ES-I3 (cell line): ENCODE data around the gene KAZN.

Experiments
- H3K36me3 ChIP-seq: 2 replicates; pipeline ENCODE4 v1.6.1; 2013; ENCODE audit warnings: mild to moderate bottlenecking, low read length, control low read depth, moderate library complexity; ENCODE audit not compliant: insufficient read depth
- H3K4me1 ChIP-seq: 2 replicates; pipeline ENCODE4 v1.6.1; 2013; ENCODE audit warnings: mild to moderate bottlenecking, control low read depth, low read length; ENCODE audit not compliant: insufficient read depth
- H3K9ac ChIP-seq: 2 replicates; pipeline ENCODE4 v1.6.1; 2013; ENCODE audit warnings: low read depth, mild to moderate bottlenecking, low read length, moderate library complexity
- H3K9me3 ChIP-seq: 2 replicates; pipeline ENCODE4 v1.6.1; 2013; ENCODE audit warnings: mild to moderate bottlenecking, low read length, moderate library complexity; ENCODE audit not compliant: control insufficient read depth, insufficient read depth

The KAZN gene

DNA sequence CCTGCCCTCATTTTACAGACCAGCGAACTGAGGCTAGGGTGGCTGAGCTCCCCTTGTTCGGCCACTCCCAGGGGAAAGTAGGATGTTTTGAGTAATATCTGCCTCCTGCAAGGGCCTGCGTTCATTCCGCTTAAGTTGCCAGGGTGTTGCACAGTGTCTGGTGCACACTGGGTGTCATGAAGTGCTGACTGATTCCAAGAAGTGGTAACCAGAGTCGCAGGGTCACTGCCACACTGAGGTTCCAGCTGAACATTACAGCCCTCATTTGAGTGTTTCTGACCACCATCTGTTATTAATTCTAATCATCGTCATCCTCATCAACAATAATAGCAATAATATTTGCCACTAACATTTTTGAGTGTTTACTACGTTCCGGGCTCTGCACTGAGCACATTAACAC lies 250.6 kb downstream of the KAZN start:
- Histone ChIP-seq H3K4me1 (no peaks in the 10 kb centered on the region), H3K9ac (no peak overlapping the region), H3K9me3 (no peaks in the 10 kb centered on the region), H3K36me3 (no peaks in the 10 kb centered on the region)

DNA sequence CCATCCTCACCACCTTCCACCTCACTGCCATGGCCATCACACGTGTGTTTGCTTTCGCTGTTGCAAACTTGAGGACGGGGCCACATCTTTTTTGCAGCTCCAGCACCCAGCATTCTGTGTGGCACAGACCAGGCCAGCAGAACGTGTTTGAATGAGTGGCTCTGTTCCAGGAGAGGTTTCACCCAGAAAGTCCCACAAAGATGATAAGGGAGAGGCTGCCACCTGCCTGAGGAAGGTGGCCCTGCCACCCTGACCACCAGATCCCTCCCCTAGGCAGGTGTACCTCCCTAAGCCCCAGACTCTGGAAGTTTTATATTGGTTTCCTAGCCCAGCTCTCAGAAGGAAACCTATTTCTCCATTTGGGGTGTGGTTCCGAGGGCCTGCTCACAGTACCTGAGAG lies 252.1 kb downstream of the KAZN start:
- H3K4me1 ChIP-seq: no peaks in the 10 kb centered on the region
- H3K9ac ChIP-seq: no peak overlapping the region
- H3K36me3 ChIP-seq: no peaks in the 10 kb centered on the region
- no peaks in the 10 kb centered on the region for H3K9me3 ChIP-seq

DNA sequence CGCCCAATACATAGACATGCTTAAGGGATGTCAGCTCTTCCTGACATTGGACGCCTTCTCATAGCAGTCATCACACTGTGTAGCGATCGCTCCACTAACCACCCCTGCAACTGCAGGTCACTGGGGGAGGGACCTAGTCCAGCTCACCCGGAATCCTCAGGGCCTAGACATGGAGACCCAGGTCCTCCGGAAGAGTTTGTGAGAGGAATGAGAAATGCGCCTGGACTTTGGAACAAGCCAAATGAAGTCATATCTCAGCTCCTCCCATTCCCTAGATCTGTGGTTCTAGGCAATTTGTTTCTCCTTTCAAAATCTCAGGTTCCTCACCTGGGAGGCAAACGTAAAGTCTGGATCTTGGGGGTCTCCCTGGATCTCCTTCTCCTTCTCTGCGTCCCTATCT lies 253.3 kb downstream of the KAZN start:
- Histone ChIP-seq H3K9ac (no peak overlapping the region), H3K9me3 (no peaks in the 10 kb centered on the region), H3K4me1 (no peaks in the 10 kb centered on the region), H3K36me3 (no peaks in the 10 kb centered on the region)

DNA sequence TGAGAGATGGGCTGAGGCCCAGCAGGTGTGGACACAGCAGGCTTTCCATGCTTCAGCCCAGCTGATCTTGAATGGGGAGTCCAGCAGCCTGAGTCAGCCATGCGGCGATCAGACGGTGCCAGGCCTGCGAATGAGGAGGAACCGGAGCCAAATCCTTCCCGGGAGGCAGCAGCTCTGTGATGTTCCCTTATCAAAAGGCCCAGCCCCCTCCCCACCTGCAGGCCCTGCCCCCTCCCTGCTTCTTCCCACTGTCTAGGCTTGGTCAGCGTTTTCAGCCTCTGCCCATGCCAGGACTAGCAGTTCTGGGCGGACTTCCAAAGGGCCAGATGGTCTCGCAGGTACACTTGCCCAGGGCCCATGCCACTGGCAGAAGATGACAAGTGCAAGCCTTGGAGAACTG lies 253.8 kb downstream of the KAZN start:
- no peaks in the 10 kb centered on the region for H3K36me3 ChIP-seq

DNA sequence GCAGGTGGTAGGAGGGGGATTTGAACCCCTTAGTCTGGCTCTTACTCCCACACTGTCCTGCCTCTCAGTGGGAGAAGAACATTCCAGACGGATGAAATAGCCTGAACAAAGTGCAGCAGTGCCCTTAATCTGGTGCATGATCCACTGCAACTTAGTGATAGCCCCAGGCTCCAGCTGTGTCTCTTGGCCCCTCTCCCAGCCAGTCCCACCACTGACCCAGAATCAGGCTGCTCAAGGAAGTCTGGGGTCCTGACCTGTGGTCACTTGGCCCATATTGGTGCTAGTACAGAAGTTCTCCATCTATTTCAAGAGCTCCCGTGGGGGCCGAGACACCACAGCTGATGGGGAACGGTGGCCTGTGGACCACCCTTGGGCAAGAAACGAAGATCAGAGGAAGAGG lies 255.0 kb downstream of the KAZN start:
- Histone ChIP-seq H3K36me3 (no peaks in the 10 kb centered on the region), H3K9ac (no peak overlapping the region), H3K4me1 (no peaks in the 10 kb centered on the region), H3K9me3 (no peaks in the 10 kb centered on the region)

More for the DNA sequence above, 253.8 kb downstream of the KAZN start:
- Histone ChIP-seq H3K9me3 (no peaks in the 10 kb centered on the region), H3K9ac (no peak overlapping the region), H3K4me1 (no peaks in the 10 kb centered on the region)

DNA sequence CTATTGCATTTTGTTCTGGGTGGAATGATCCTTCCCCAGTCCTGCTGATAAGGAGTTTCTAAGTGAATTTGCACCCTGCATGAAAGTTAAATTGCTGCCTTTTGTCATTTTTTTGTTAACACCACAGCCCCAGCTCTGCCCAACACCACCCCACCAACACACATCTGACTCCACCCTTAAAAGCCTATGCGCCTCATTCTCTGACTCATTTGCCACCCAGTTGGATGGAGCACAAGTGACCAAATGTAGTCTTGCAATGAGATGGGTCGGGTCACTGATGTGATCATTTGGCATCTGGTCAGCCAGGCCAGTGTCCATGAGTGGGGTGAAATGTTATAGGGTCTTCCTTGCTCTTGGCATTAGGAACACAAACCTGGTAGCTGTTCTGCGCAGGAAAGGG lies 256.8 kb downstream of the KAZN start:
- no peaks in the 10 kb centered on the region for H3K4me1 ChIP-seq
- H3K9me3 ChIP-seq: no peaks in the 10 kb centered on the region
- H3K9ac ChIP-seq: no peak overlapping the region
- H3K36me3 ChIP-seq: no peaks in the 10 kb centered on the region

DNA sequence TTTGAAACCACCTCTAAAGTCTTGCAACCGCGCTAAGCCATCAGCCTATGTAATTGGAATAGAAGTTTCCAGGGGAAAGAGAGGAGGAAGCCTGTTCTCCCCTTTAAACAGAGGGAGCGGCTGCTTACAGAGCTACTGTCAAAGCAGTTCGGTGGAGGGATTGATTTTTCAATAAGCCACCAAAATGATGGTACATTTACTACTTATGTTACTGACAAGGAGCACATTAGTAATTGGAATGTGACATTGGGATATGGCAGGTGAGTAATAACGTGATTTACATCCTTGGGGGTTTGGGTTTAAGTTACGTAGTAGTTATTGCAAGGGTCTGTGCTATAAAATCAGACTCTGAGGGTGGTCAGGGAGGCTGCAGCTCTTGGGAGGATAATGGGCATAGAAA lies 257.3 kb downstream of the KAZN start:
- Histone ChIP-seq H3K36me3 (no peaks in the 10 kb centered on the region), H3K9ac (no peak overlapping the region), H3K4me1 (no peaks in the 10 kb centered on the region), H3K9me3 (no peaks in the 10 kb centered on the region)

DNA sequence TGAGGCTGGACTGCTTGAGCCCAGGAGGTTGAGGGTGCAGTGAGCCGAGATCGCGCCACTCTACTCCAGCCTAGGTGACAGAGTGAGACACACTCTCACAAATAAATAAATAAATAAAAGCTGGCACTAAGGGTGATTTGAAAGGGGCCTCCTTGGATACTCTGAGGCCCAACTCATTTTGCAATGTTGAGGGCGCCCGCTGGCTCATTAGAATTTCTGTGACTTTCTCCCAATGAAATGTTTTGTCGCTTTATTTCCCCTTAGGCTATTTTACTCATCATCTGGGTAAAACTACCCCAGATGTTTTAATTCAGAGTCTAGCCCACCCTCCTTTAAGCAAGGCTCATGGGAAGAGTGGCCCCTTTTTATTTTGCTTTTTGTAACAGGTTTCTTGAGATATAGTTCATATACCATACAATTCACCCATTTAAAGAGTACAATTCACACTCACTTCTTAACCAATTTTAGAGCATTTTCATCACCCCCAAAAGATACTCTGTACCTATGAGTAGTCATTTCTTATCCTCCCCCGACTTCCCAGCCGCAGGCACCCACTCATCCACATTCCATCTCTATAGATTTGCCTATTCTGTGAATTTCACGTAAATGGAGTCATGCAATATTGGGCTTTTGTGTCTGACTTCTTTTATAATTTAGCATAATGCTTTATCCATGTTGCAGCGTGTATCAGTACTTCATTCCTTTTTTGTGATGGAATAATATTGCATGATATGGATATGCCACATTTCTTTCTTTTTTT lies 259.1 kb downstream of the KAZN start:
- H3K9ac ChIP-seq: no peak overlapping the region
- no peaks in the 10 kb centered on the region for H3K4me1 ChIP-seq
- H3K9me3 ChIP-seq: no peaks in the 10 kb centered on the region
- H3K36me3 ChIP-seq: no peaks in the 10 kb centered on the region

DNA sequence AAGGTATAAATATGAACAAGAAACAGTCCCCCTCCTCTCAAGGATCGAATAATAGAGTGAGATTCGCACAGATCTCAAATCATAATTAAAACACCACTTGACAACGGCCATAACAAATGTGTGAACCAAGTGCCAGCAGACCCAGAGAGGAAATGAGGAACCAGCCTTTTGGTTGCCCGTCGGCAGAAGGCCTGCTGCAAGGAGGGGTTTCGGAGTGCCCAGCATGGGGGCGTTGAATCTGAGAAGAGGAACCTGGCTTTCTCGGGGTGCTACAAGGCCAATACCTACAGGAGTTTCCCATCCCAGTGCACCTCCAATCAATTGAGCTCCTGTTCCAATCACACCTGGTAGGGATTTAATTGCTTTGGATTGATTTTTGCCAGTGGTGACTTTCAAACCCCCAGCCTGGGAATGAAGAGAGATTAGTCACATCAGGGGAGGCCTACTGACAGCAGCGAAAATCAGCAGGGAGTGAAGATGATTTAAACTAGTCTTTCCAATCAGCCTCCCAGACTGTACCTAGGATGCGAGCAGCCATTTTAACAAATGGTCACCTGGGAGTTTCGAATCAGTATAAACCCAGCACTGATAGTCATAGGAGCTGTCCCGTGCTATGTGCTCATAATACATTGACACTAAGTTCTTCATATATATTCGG lies 263.8 kb downstream of the KAZN start:
- Histone ChIP-seq H3K9me3 (no peaks in the 10 kb centered on the region), H3K4me1 (no peaks in the 10 kb centered on the region), H3K36me3 (no peaks in the 10 kb centered on the region), H3K9ac (no peak overlapping the region)

DNA sequence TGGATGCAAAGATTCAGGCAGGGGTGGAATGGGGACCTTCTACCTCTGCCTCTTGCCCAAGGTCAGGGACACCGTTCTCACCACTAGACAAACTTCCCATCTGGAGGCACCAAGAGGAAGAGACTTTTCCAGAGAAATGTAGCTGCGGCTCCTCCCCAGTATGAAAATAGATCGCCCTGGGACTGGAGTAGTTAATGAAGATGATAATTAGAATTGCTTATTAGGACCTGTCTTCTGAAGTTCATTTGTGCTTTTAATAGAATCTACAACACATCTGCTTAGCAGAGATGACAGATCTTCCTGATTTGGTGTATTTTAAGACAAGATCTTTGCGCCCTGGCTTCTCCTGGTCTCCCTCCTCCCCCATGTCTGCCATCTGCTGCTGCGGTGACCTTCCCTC lies 266.6 kb downstream of the KAZN start:
- H3K9me3 ChIP-seq: no peaks in the 10 kb centered on the region
- H3K9ac ChIP-seq: no peak overlapping the region

DNA sequence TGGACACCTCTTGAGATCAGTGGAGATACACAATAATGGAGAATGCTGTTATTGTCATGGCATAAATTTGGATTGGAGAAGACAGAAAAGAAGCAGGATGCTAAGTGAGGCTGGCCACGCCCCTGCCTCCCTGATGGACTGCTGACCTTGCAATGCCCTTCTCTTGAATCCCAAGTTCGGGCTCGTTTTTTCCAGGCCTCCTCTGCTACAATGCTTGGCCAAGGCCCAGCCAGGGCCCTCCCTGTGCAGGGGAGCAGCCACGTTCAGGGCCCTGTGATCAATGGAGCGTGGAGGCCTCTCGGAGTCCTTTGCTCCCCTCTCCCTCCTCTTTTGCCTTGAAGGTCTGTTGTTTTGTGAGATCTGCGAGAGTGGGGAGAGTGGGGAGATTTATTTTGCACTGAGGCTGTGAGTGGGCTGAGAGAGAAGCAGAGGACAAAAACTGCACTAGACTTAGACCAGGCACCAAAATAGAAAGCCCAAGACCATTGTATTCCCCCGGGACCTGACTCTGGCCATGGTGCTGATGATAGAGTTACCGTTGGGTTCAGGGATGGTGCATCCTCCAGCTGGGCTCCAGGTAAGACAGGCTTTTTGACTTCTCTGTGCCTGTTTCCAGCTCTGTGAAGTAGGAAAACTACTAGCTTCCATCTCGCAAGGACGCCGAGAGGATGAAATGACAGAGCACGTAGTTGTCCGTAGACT lies 268.6 kb downstream of the KAZN start:
- peaks cover 9% of the 10 kb centered on the region for H3K4me1 ChIP-seq

More for the DNA sequence above, 266.6 kb downstream of the KAZN start:
- no peaks in the 10 kb centered on the region for H3K36me3 ChIP-seq
- H3K4me1 ChIP-seq: no peaks in the 10 kb centered on the region

DNA sequence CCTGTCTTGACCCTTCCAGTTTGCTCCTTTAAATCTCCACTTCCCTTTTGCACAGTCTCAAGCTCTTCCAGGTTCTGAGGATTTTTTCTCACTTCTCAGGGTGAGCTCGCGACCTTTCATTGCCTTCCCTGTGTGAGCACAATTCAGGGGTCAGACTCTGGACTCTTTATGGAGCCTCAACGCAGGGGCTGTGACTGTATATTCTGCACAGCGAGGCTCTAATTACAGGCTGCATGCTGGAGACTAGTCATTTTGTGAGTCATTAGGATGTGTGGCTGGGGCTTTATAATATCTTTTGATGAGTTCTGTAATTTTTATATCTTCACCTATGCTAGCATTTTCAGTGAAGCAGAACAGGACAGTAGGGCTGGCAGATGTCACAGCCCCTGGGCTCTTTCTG lies 270.7 kb downstream of the KAZN start:
- Histone ChIP-seq H3K9me3 (no peaks in the 10 kb centered on the region), H3K9ac (no peak overlapping the region), H3K4me1 (peaks cover 9% of the 10 kb centered on the region), H3K36me3 (no peaks in the 10 kb centered on the region)

More for the DNA sequence above, 268.6 kb downstream of the KAZN start:
- Histone ChIP-seq H3K36me3 (no peaks in the 10 kb centered on the region), H3K9ac (no peak overlapping the region), H3K9me3 (no peaks in the 10 kb centered on the region)

DNA sequence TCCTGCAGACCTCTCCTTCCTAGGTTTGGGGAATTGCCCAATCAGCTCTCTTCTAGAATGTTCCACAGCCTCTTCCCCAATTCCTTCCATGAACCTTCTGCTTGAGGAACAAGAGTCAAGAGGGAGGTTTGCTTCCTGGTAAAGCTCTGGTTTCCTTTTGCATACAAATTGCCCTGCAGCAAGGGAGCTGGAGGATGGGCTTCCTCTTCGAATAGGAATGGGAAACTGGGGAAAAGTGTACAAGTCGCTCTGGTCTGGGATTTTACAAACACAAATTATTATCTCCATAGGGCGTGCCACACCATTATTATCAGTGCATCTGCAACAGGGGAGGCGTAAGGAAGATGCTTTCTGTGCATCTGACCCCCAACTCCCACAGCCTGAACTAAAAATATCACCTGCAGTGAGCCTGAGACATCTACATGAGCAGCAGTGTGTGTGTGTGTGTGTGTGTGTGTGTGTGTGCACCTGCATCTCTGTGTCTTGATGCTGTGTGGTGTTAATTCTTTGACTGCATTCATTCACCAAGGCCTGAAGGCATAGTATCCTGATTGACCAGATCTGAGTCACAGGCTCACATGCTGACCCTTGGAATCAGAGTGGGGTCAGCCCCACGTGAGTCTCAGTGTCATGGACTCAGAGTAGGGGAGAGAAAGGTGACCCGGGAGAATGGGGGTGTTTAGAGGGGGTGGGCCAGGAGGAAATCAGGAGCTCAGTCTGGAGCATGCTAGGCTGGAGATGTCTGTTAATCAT lies 272.9 kb downstream of the KAZN start:
- peaks cover 19% of the 10 kb centered on the region for H3K4me1 ChIP-seq
- no peaks in the 10 kb centered on the region for H3K36me3 ChIP-seq
- no peak overlapping the region for H3K9ac ChIP-seq
- no peaks in the 10 kb centered on the region for H3K9me3 ChIP-seq

DNA sequence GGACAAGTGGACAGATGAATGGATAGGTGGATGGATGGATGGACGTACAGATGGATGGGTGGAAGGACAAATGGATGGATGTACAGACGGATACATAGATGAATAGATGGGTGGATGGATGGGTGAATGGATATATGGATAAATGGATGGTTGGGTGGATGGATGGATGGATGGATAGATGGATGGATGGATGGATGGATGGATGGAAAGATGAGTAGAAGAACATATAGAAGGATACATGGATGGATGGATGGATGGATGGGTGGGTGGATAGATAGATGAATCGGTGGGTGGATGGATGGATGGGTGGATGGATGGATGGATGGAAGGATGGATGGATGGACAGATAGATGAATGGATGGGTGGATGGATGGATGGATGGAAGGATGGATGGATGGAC lies 274.3 kb downstream of the KAZN start:
- no peaks in the 10 kb centered on the region for H3K9me3 ChIP-seq
- H3K36me3 ChIP-seq: no peaks in the 10 kb centered on the region

More for the DNA sequence above, 274.3 kb downstream of the KAZN start:
- H3K9ac ChIP-seq: no peak overlapping the region
- peaks cover 21% of the 10 kb centered on the region for H3K4me1 ChIP-seq
